T follicular helper cell (primary cell): ENCODE measurements around the gene SLC44A4.
"Not testable (repeated sequence)": the region's sequence is repeated elsewhere in the genome, so short reads cannot be mapped to it uniquely, and the experiment has no call there.

Experiments
- DNase-seq: peaks from one replicate; pipeline ENCODE4 v3.0.0-alpha.2; 2020; ENCODE audit warnings: low read depth

The SLC44A4 gene

GRCh38 chr6:31859923-31860322 lies 18.9 kb downstream of the SLC44A4 start:
- DNase-seq: no peak

GRCh38 chr6:31858707-31859106 lies 20.1 kb downstream of the SLC44A4 start:
- no peak for DNase-seq

GRCh38 chr6:31857774-31858173 lies 21.0 kb downstream of the SLC44A4 start:
- DNase-seq: not testable (repeated sequence)

- DNase-seq: not testable (repeated sequence)
These were observed 26.6 kb downstream of the SLC44A4 start for GRCh38 chr6:31851980-31852718.

- DNase-seq: no peak
These were observed 27.3 kb downstream of the SLC44A4 start for GRCh38 chr6:31851485-31851832.

GRCh38 chr6:31850765-31851484 lies 27.9 kb downstream of the SLC44A4 start:
- no peak for DNase-seq

GRCh38 chr6:31847276-31847978 lies 31.4 kb downstream of the SLC44A4 start:
- no peak for DNase-seq

GRCh38 chr6:31844507-31844906 lies 34.3 kb downstream of the SLC44A4 start:
- no peak for DNase-seq

GRCh38 chr6:31842053-31842452 lies 36.7 kb downstream of the SLC44A4 start:
- DNase-seq: no peak

GRCh38 chr6:31839779-31840126 lies 39.0 kb downstream of the SLC44A4 start:
- not testable (repeated sequence) for DNase-seq

- no peak for DNase-seq
These were observed 39.8 kb downstream of the SLC44A4 start for GRCh38 chr6:31838968-31839367.

- DNase-seq: not testable (repeated sequence)
These were observed 40.7 kb downstream of the SLC44A4 start for GRCh38 chr6:31838114-31838553.

GRCh38 chr6:31837369-31838113 lies 41.3 kb downstream of the SLC44A4 start:
- DNase-seq: no peak

- DNase-seq: no peak
These were observed 42.1 kb downstream of the SLC44A4 start for GRCh38 chr6:31836474-31837368.

GRCh38 chr6:31836047-31836473 lies 42.7 kb downstream of the SLC44A4 start:
- DNase-seq: no peak

- peak; percentile 70 for DNase-seq
These were observed 44.2 kb downstream of the SLC44A4 start for GRCh38 chr6:31834367-31835250.

GRCh38 chr6:31831350-31832215 lies 47.2 kb downstream of the SLC44A4 start:
- no peak for DNase-seq

GRCh38 chr6:31830886-31831335 lies 47.9 kb downstream of the SLC44A4 start:
- DNase-seq: no peak
